ENCODE results near the gene TUBE1.

DNA sequence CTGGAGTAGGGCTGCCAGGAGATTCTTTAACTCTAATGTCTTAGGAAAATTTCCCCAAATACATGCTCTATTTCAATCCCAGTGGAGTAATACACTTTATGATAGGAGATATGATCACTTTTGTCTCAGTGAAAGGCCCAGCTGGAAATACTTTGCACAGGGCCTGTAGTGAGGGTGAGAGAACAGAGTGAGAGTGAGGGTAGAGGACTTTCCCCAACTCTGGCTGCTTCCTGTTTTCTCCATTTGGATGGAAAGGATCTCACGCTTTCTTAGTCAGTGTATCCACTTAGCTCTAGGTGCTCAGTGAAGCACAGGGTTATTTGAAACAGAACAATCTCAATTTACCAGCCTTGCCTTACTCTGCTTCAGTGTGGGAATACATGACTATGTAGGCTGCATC, 36.7 kb upstream of the TUBE1 start:
- TF ChIP-seq, protein P1, sequence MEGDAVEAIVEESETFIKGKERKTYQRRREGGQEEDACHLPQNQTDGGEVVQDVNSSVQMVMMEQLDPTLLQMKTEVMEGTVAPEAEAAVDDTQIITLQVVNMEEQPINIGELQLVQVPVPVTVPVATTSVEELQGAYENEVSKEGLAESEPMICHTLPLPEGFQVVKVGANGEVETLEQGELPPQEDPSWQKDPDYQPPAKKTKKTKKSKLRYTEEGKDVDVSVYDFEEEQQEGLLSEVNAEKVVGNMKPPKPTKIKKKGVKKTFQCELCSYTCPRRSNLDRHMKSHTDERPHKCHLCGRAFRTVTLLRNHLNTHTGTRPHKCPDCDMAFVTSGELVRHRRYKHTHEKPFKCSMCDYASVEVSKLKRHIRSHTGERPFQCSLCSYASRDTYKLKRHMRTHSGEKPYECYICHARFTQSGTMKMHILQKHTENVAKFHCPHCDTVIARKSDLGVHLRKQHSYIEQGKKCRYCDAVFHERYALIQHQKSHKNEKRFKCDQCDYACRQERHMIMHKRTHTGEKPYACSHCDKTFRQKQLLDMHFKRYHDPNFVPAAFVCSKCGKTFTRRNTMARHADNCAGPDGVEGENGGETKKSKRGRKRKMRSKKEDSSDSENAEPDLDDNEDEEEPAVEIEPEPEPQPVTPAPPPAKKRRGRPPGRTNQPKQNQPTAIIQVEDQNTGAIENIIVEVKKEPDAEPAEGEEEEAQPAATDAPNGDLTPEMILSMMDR (IDR thresholded peaks at IDR 0.05; ENCODE audit: low read length): no peak
- TF ChIP-seq EZH2 (optimal IDR thresholded peaks at IDR 0.05; ENCODE audit: low read depth, low read length): no peak
